Loucy (cell line): ENCODE results near the gene MAP4K3.
A peak's percentile ranks its signal among the peaks of the same experiment; 100 is the strongest.

Experiments
- CTCF ChIP-seq: fragments of 200-600 bp; sonication (generic); conservative IDR thresholded peaks from 2 replicates; pipeline ENCODE4 v1.5.1; 2014; ENCODE audit warnings: mild to moderate bottlenecking, antibody characterized with exemption, low read length
- EZH2phosphoT487 ChIP-seq: fragments of 200-600 bp; IDR thresholded peaks from 2 replicates; pipeline ENCODE4 v1.6.1; 2018; ENCODE audit warnings: antibody characterized with exemption, mild to moderate bottlenecking, moderate library complexity, borderline replicate concordance

DNA sequence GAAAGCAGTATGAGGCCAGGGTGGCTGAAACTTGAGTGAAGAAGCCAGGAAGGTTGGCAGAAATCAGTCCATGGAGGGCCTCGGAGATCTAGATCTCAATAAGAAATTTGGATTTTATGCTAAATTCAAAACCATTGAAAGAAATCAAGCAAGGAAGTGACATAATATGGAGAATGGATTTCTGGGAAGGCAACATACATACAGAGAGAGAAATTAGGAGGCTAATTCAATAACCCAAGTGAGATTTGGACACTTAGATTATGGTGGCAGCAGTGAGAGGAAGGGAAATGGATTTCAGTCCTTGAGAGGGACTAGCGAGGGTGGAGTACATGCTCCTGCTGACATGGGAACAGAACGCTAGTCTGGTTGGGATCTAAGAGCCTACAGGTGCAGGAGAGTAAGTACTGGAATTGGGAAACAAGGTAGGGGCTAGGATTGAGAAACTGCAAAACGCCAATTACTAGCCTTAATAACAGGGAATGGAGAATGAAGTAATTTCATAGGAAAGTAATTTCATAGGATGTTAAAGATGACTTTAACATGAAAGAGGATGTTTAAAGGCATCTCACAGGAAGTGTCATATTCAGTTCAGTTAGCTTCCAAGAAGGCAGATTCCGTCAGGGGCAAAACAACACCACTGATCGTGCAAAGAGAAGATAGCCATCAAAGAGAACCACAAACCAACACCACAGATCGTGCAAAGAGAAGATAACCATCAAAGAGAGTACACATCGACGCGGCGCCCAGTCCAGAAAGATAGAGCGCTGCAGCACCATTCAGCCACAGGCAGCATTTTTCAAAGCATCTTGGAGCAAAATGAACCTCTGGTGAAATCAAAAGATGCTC lies 220.5 kb downstream of the MAP4K3 start:
- TF ChIP-seq CTCF (no peak), EZH2phosphoT487 (peak; percentile 60; the same call in 1 of the 2 replicates)
